ENCODE results near the gene CTCFL.

GRCh38 chr20:57509665-57510237 lies 15.2 kb downstream of the CTCFL start:
- TF ChIP-seq CTCF (IDR thresholded peaks at IDR 0.05) (peak; percentile 38), EZH2 (IDR thresholded peaks at IDR 0.05) (no peak)

Measured in neural progenitor cell (in vitro differentiated cells).